ENCODE results near the gene ANKS6.

Gene ANKS6

GRCh38 chr9:98796364-98797101 lies at the start of gene ANKS6:
TSS of gene ANKS6 (minus strand) at chr9:98796555. CDS start at chr9:98796491, 64 bp downstream.
- DNase-seq (ENCODE audit: extremely low read depth in 1 of 2, low read depth in 1 of 2): peak; percentile 49 to 79

- DNase-seq (ENCODE audit: extremely low read depth in 1 of 2, low read depth in 1 of 2): no peak
Measured at GRCh38 chr9:98846081-98846480, 49.7 kb upstream of the ANKS6 start.

GRCh38 chr9:98842510-98842909 lies 46.2 kb upstream of the ANKS6 start:
- DNase-seq (ENCODE audit: extremely low read depth in 1 of 2, low read depth in 1 of 2): no peak

GRCh38 chr9:98839724-98840123 lies 43.4 kb upstream of the ANKS6 start:
- no peak for DNase-seq (ENCODE audit: extremely low read depth in 1 of 2, low read depth in 1 of 2)

GRCh38 chr9:98838868-98839565 lies 42.7 kb upstream of the ANKS6 start:
- DNase-seq (ENCODE audit: extremely low read depth in 1 of 2, low read depth in 1 of 2): no peak

GRCh38 chr9:98838155-98838867 lies 42.0 kb upstream of the ANKS6 start:
- no peak for DNase-seq (ENCODE audit: extremely low read depth in 1 of 2, low read depth in 1 of 2)

GRCh38 chr9:98837516-98837915 lies 41.2 kb upstream of the ANKS6 start:
- DNase-seq (ENCODE audit: extremely low read depth in 1 of 2, low read depth in 1 of 2): no peak

GRCh38 chr9:98836206-98836605 lies 39.9 kb upstream of the ANKS6 start:
- no peak for DNase-seq (ENCODE audit: extremely low read depth in 1 of 2, low read depth in 1 of 2)

GRCh38 chr9:98834386-98834785 lies 38.0 kb upstream of the ANKS6 start:
- DNase-seq (ENCODE audit: extremely low read depth in 1 of 2, low read depth in 1 of 2): no peak

- no peak for DNase-seq (ENCODE audit: extremely low read depth in 1 of 2, low read depth in 1 of 2)
Measured at GRCh38 chr9:98833090-98833956, 37.0 kb upstream of the ANKS6 start.

- no peak for DNase-seq (ENCODE audit: extremely low read depth in 1 of 2, low read depth in 1 of 2)
Measured at GRCh38 chr9:98832768-98833089, 36.4 kb upstream of the ANKS6 start.

- DNase-seq (ENCODE audit: extremely low read depth in 1 of 2, low read depth in 1 of 2): no peak
Measured at GRCh38 chr9:98831696-98832095, 35.3 kb upstream of the ANKS6 start.

- no peak for DNase-seq (ENCODE audit: extremely low read depth in 1 of 2, low read depth in 1 of 2)
Measured at GRCh38 chr9:98830554-98830953, 34.2 kb upstream of the ANKS6 start.

GRCh38 chr9:98829766-98830165 lies 33.4 kb upstream of the ANKS6 start:
- DNase-seq (ENCODE audit: extremely low read depth in 1 of 2, low read depth in 1 of 2): no peak

- DNase-seq (ENCODE audit: extremely low read depth in 1 of 2, low read depth in 1 of 2): no peak
Measured at GRCh38 chr9:98826716-98827115, 30.4 kb upstream of the ANKS6 start.

- DNase-seq (ENCODE audit: extremely low read depth in 1 of 2, low read depth in 1 of 2): no peak
Measured at GRCh38 chr9:98825414-98825813, 29.1 kb upstream of the ANKS6 start.

- DNase-seq (ENCODE audit: extremely low read depth in 1 of 2, low read depth in 1 of 2): no peak
Measured at GRCh38 chr9:98823666-98824334, 27.4 kb upstream of the ANKS6 start.

- DNase-seq (ENCODE audit: extremely low read depth in 1 of 2, low read depth in 1 of 2): no peak
Measured at GRCh38 chr9:98822661-98823060, 26.3 kb upstream of the ANKS6 start.

GRCh38 chr9:98821831-98822230 lies 25.5 kb upstream of the ANKS6 start:
- DNase-seq (ENCODE audit: extremely low read depth in 1 of 2, low read depth in 1 of 2): no peak

GRCh38 chr9:98819231-98819630 lies 22.9 kb upstream of the ANKS6 start:
- DNase-seq (ENCODE audit: extremely low read depth in 1 of 2, low read depth in 1 of 2): no peak

All from activated CD8-positive, alpha-beta memory T cell treated with anti-CD3 and anti-CD28 coated beads for 1 hour (primary cell).